Measurements from ENCODE around the gene ZDHHC14.
"Not testable (repeated sequence)": the region's sequence is repeated elsewhere in the genome, so short reads cannot be mapped to it uniquely, and the experiment has no call there.

The ZDHHC14 gene

GRCh38 chr6:157461000-157461915 lies 80.3 kb downstream of the ZDHHC14 start:
- peak; percentile 29 to 75 for DNase-seq (ENCODE audit: low read depth in 2 of 2)
- H3K4me3 ChIP-seq (replicated peaks in 1 of 2; ENCODE audit: low read depth in 2 of 2, low read length in 2 of 2), result no peak overlapping the region
- no peak for TF ChIP-seq CTCF (IDR thresholded peaks at IDR 0.05; ENCODE audit: low read depth, low read length)

- TF ChIP-seq CTCF (IDR thresholded peaks at IDR 0.05; ENCODE audit: low read depth, low read length), result no peak
- H3K4me3 ChIP-seq (replicated peaks in 1 of 2; ENCODE audit: low read depth in 2 of 2, low read length in 2 of 2), result no peak overlapping the region
- DNase-seq (ENCODE audit: low read depth in 2 of 2), result no peak
These were observed 82.2 kb downstream of the ZDHHC14 start for GRCh38 chr6:157462956-157463742.

GRCh38 chr6:157463743-157464135 lies 82.7 kb downstream of the ZDHHC14 start:
- not testable (repeated sequence) for H3K4me3 ChIP-seq (replicated peaks in 1 of 2; ENCODE audit: low read depth in 2 of 2, low read length in 2 of 2); DNase-seq (ENCODE audit: low read depth in 2 of 2)

GRCh38 chr6:157464653-157465535 lies 83.9 kb downstream of the ZDHHC14 start:
- DNase-seq (ENCODE audit: low read depth in 2 of 2), result peak in 1 of 2 donors; percentile 20
- no peak overlapping the region for H3K4me3 ChIP-seq (replicated peaks in 1 of 2; ENCODE audit: low read depth in 2 of 2, low read length in 2 of 2)
- TF ChIP-seq CTCF (IDR thresholded peaks at IDR 0.05; ENCODE audit: low read depth, low read length), result no peak

- DNase-seq (ENCODE audit: low read depth in 2 of 2), result no peak
- no peak overlapping the region for H3K4me3 ChIP-seq (replicated peaks in 1 of 2; ENCODE audit: low read depth in 2 of 2, low read length in 2 of 2)
- no peak for TF ChIP-seq CTCF (IDR thresholded peaks at IDR 0.05; ENCODE audit: low read depth, low read length)
These were observed 85.3 kb downstream of the ZDHHC14 start for GRCh38 chr6:157466342-157466648.

- DNase-seq (ENCODE audit: low read depth in 2 of 2); H3K4me3 ChIP-seq (replicated peaks in 1 of 2; ENCODE audit: low read depth in 2 of 2, low read length in 2 of 2): not testable (repeated sequence)
These were observed 86.3 kb downstream of the ZDHHC14 start for GRCh38 chr6:157467339-157467738.

GRCh38 chr6:157468054-157468453 lies 87.1 kb downstream of the ZDHHC14 start:
- TF ChIP-seq CTCF (IDR thresholded peaks at IDR 0.05; ENCODE audit: low read depth, low read length), result no peak
- H3K4me3 ChIP-seq (replicated peaks in 1 of 2; ENCODE audit: low read depth in 2 of 2, low read length in 2 of 2), result no peak overlapping the region
- no peak for DNase-seq (ENCODE audit: low read depth in 2 of 2)

Data from cardiac fibroblast (primary cell).